ENCODE measurements around the gene DOP1B.
"Not testable (repeated sequence)": the region's sequence is repeated elsewhere in the genome, so short reads cannot be mapped to it uniquely, and the experiment has no call there.

DOP1B gene

DNA sequence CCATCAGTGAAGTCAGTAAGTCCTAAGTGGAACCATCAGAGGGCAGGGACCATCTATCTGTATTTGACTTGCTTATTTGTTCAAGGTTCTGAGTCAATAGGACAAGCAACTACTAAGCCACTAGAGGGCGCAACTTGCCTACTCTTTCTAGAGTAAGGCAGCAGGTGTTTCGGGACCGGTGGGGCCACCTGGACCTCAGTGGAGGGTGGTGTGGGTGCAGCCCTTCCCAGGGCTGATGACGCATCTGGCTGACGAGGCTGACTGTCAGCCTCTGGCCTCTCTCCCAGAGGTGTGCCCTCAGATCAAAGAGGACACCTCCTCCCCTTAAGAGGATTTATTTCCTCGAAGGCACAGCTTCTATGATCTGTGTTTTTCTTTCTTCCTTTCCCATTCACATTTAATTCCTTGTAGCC is 15.1 kb upstream of the DOP1B start:
- Histone ChIP-seq H3K27ac (ENCODE audit: low read length) (no peak overlapping the region), H3K4me1 (ENCODE audit: insufficient read depth, low read length) (peaks cover 3% of the 10 kb centered on the region; the same call in 1 of the 2 replicates)

DNA sequence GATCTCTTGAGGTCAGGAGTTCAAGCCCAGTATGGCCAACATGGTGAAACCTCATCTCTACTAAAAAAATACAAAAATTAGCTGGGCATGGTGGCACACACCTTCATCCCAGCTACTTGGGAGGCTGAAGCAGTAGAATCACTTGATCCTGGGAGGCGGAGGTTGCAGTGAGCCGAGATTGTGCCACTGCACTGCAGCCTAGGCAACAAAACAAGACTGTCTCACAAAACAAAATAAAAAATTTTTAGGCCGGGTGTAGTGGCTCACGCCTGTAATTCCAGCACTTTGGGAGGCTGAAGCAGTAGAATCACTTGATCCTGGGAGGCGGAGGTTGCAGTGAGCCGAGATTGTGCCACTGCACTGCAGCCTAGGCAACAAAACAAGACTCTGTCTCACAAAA is 12.4 kb upstream of the DOP1B start:
- not testable (repeated sequence) for H3K27ac ChIP-seq (ENCODE audit: low read length); H3K27me3 ChIP-seq (ENCODE audit: insufficient read depth, low read length); H3K36me3 ChIP-seq (ENCODE audit: insufficient read depth, low read depth, low read length); H3K9me3 ChIP-seq (ENCODE audit: insufficient read depth, low read depth, low read length); H3K4me1 ChIP-seq (ENCODE audit: insufficient read depth, low read length); H3K4me3 ChIP-seq (ENCODE audit: low read length); H3K9ac ChIP-seq (ENCODE audit: low read depth, low read length)

More for the DNA sequence above, 15.1 kb upstream of the DOP1B start:
- H3K9me3 ChIP-seq (ENCODE audit: insufficient read depth, low read depth, low read length) = no peaks in the 10 kb centered on the region
- no peak overlapping the region for H3K4me3 ChIP-seq (ENCODE audit: low read length)
- peaks cover 19% of the 10 kb centered on the region for H3K27me3 ChIP-seq (ENCODE audit: insufficient read depth, low read length)
- H3K9ac ChIP-seq (ENCODE audit: low read depth, low read length) = no peak overlapping the region
- H3K36me3 ChIP-seq (ENCODE audit: insufficient read depth, low read depth, low read length) = no peaks in the 10 kb centered on the region

- H3K27ac ChIP-seq (ENCODE audit: low read length) = no peak overlapping the region
Observed at GRCh38 chr21:36145259-36145658, 11.4 kb upstream of the DOP1B start.

GRCh38 chr21:36147911-36148310 is 8.7 kb upstream of the DOP1B start:
- Histone ChIP-seq H3K36me3 (ENCODE audit: insufficient read depth, low read depth, low read length) (no peaks in the 10 kb centered on the region), H3K27me3 (ENCODE audit: insufficient read depth, low read length) (no peaks in the 10 kb centered on the region), H3K27ac (ENCODE audit: low read length) (no peak overlapping the region), H3K9ac (ENCODE audit: low read depth, low read length) (no peak overlapping the region), H3K4me3 (ENCODE audit: low read length) (no peak overlapping the region), H3K9me3 (ENCODE audit: insufficient read depth, low read depth, low read length) (no peaks in the 10 kb centered on the region), H3K4me1 (ENCODE audit: insufficient read depth, low read length) (no peaks in the 10 kb centered on the region)

More at GRCh38 chr21:36145259-36145658, 11.4 kb upstream of the DOP1B start:
- Histone ChIP-seq H3K4me3 (ENCODE audit: low read length) (no peak overlapping the region), H3K4me1 (ENCODE audit: insufficient read depth, low read length) (peaks cover 3% of the 10 kb centered on the region; the same call in 1 of the 2 replicates), H3K9me3 (ENCODE audit: insufficient read depth, low read depth, low read length) (no peaks in the 10 kb centered on the region), H3K27me3 (ENCODE audit: insufficient read depth, low read length) (no peaks in the 10 kb centered on the region), H3K9ac (ENCODE audit: low read depth, low read length) (no peak overlapping the region), H3K36me3 (ENCODE audit: insufficient read depth, low read depth, low read length) (no peaks in the 10 kb centered on the region)

DNA sequence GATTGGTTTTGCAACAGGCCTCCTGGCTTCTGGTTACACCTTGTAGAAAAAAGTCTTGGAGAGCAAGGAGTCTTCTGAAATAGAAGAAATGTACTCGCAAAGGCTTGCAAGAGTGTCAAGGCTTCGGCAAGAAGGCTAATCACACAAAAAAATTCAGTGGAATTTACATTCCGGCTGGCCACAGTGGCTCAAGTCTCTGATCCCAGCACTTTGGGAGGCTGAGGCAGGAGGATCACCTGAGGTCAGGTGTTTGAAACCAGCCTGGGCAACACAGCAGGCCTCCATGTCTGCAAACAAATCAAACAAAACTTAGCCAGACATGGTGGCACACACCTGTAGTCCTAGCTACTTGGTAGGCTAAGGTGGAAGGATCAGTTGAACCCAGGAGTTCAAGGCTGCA is 7.7 kb upstream of the DOP1B start:
- no peak overlapping the region for H3K4me3 ChIP-seq (ENCODE audit: low read length)
- H3K36me3 ChIP-seq (ENCODE audit: insufficient read depth, low read depth, low read length) = no peaks in the 10 kb centered on the region
- no peak overlapping the region for H3K9ac ChIP-seq (ENCODE audit: low read depth, low read length)
- H3K27ac ChIP-seq (ENCODE audit: low read length) = no peak overlapping the region
- no peaks in the 10 kb centered on the region for H3K9me3 ChIP-seq (ENCODE audit: insufficient read depth, low read depth, low read length)
- no peaks in the 10 kb centered on the region for H3K4me1 ChIP-seq (ENCODE audit: insufficient read depth, low read length)
- no peaks in the 10 kb centered on the region for H3K27me3 ChIP-seq (ENCODE audit: insufficient read depth, low read length)

- peaks cover 9% of the 10 kb centered on the region for H3K27me3 ChIP-seq (ENCODE audit: insufficient read depth, low read length)
- no peak overlapping the region for H3K9ac ChIP-seq (ENCODE audit: low read depth, low read length)
- H3K36me3 ChIP-seq (ENCODE audit: insufficient read depth, low read depth, low read length) = no peaks in the 10 kb centered on the region
- H3K4me3 ChIP-seq (ENCODE audit: low read length) = no peak overlapping the region
- no peaks in the 10 kb centered on the region for H3K4me1 ChIP-seq (ENCODE audit: insufficient read depth, low read length)
- H3K9me3 ChIP-seq (ENCODE audit: insufficient read depth, low read depth, low read length) = no peaks in the 10 kb centered on the region
- no peak overlapping the region for H3K27ac ChIP-seq (ENCODE audit: low read length)
Observed at GRCh38 chr21:36149788-36150711, 6.6 kb upstream of the DOP1B start.

DNA sequence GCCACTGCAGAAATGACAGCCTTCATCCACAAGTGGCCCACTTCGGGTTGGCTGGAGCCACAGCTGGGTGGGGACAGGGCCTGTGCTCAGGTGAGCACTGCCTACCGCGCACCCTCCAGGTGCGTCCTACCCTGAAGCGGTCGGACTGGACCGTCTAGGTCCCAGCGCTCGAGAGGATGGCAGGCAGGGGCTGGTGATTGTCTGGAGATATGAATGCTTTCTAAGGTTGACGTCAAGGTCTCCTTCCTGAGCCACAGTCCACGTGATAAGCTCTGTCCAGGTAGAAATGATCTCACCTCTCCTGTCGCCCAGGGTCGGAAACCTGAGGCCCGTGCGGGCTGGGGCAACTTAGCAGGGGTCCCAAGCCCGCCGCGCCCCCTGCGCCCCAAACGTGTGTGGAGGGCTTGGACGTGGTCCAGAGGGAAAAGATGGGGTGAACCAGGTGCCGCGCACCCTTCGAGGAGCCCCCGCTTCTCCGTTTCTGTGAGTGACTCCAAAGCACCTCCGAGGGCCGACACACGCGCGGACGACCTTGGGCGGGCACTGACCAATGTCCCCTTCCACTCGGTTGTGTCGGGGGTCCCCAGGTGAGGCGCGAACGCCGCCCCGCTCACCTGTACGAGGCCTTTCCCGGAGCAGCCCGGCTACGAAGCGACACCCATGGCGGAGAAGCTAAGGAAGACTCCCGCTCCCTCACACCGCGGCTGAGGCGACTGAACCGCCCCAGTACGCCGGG is 853 bp upstream of the DOP1B start:
- Histone ChIP-seq H3K4me1 (ENCODE audit: insufficient read depth, low read length) (no peaks in the 10 kb centered on the region), H3K9me3 (ENCODE audit: insufficient read depth, low read depth, low read length) (no peaks in the 10 kb centered on the region), H3K36me3 (ENCODE audit: insufficient read depth, low read depth, low read length) (no peaks in the 10 kb centered on the region), H3K27me3 (ENCODE audit: insufficient read depth, low read length) (peaks cover 32% of the 10 kb centered on the region), H3K9ac (ENCODE audit: low read depth, low read length) (peak overlapping the region; percentile 11; the same call in 1 of the 2 replicates), H3K4me3 (ENCODE audit: low read length) (peak overlapping the region; percentile 75), H3K27ac (ENCODE audit: low read length) (no peak overlapping the region)

- Histone ChIP-seq H3K36me3 (ENCODE audit: insufficient read depth, low read depth, low read length) (no peaks in the 10 kb centered on the region), H3K27ac (ENCODE audit: low read length) (no peak overlapping the region)
Observed at GRCh38 chr21:36156339-36156814, 247 bp upstream of the DOP1B start.

DNA sequence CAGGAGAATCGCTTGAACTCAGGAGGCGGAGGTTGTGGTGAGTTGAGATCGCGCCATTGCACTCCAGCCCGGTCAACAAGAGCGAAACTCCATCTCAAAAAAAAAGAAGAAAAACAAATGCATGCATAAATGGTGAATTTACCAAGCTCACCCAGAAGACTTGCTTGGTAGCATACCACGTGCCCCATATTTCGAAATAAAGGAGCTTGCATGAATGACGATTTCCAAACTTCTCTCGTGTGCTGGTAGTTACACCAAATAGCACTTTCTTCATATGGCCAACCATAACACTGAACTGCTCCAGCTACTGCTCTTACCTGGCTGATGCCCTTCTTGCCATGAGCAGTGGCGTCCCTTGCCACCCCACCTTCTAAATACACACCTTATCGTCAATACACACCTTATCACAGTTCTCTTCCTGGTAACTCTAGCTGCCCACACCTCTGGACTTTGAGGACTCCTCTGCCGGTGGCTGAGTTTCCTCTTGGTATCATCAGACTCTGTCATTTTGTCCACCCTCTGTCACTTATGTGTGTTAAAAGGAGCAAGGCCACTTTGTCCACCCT is 2.8 kb downstream of the DOP1B start:
- no peak overlapping the region for H3K4me3 ChIP-seq (ENCODE audit: low read length)
- H3K4me1 ChIP-seq (ENCODE audit: insufficient read depth, low read length) = no peaks in the 10 kb centered on the region
- H3K27ac ChIP-seq (ENCODE audit: low read length) = no peak overlapping the region
- H3K9me3 ChIP-seq (ENCODE audit: insufficient read depth, low read depth, low read length) = no peaks in the 10 kb centered on the region
- H3K27me3 ChIP-seq (ENCODE audit: insufficient read depth, low read length) = peaks cover 30% of the 10 kb centered on the region
- H3K9ac ChIP-seq (ENCODE audit: low read depth, low read length) = no peak overlapping the region
- H3K36me3 ChIP-seq (ENCODE audit: insufficient read depth, low read depth, low read length) = no peaks in the 10 kb centered on the region

More at GRCh38 chr21:36156339-36156814, 247 bp upstream of the DOP1B start:
- Histone ChIP-seq H3K27me3 (ENCODE audit: insufficient read depth, low read length) (peaks cover 32% of the 10 kb centered on the region), H3K9ac (ENCODE audit: low read depth, low read length) (no peak overlapping the region; the same call in 1 of the 2 replicates), H3K9me3 (ENCODE audit: insufficient read depth, low read depth, low read length) (no peaks in the 10 kb centered on the region), H3K4me1 (ENCODE audit: insufficient read depth, low read length) (no peaks in the 10 kb centered on the region), H3K4me3 (ENCODE audit: low read length) (peak overlapping the region; percentile 81; the same call in 1 of the 2 replicates)

DNA sequence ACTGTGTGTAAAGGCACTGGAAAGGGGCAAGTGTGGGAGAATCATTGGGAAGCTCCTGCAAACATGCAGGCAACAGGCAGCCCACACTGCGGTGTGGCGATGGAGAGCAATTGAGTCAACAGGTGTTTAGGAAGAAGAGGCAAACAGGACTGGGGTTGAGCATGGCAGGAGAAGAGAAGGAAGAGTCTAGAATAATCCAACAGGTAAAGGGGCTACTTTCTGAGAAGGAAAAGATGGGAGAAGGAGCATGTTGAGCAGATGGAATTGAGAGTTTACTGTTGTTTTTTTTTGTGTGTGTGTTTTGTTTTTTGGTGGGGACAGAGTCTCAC is 4.2 kb downstream of the DOP1B start:
- H3K4me3 ChIP-seq (ENCODE audit: low read length) = no peak overlapping the region
- no peaks in the 10 kb centered on the region for H3K4me1 ChIP-seq (ENCODE audit: insufficient read depth, low read length)
- no peaks in the 10 kb centered on the region for H3K36me3 ChIP-seq (ENCODE audit: insufficient read depth, low read depth, low read length)
- H3K27me3 ChIP-seq (ENCODE audit: insufficient read depth, low read length) = peaks cover 16% of the 10 kb centered on the region
- H3K9me3 ChIP-seq (ENCODE audit: insufficient read depth, low read depth, low read length) = no peaks in the 10 kb centered on the region
- H3K9ac ChIP-seq (ENCODE audit: low read depth, low read length) = no peak overlapping the region
- H3K27ac ChIP-seq (ENCODE audit: low read length) = no peak overlapping the region

- Histone ChIP-seq H3K9me3 (ENCODE audit: insufficient read depth, low read depth, low read length) (no peaks in the 10 kb centered on the region), H3K36me3 (ENCODE audit: insufficient read depth, low read depth, low read length) (no peaks in the 10 kb centered on the region), H3K4me1 (ENCODE audit: insufficient read depth, low read length) (no peaks in the 10 kb centered on the region), H3K4me3 (ENCODE audit: low read length) (no peak overlapping the region), H3K27ac (ENCODE audit: low read length) (no peak overlapping the region), H3K9ac (ENCODE audit: low read depth, low read length) (no peak overlapping the region), H3K27me3 (ENCODE audit: insufficient read depth, low read length) (peaks cover 9% of the 10 kb centered on the region)
Observed at GRCh38 chr21:36162631-36163030, 6.0 kb downstream of the DOP1B start.
